Heart left ventricle (tissue), 16 donors: Measurements from ENCODE around the gene TAMALIN. TPM values are rescaled to one million over a fixed set of nuclear protein-coding genes. Genes with fewer than 3 reads are reported as not detected.
A peak's percentile ranks its signal among the peaks of the same experiment; 100 is the strongest.

Experiments
- ATAC-seq, 4 donors: fragments of 200-7000 bp; cut with Tn5 transposase; one replicate each; pipeline ENCODE4 v1.9.1; 2020 to 2022; ENCODE audit warnings: moderate library complexity in 4 of 4, mild to moderate bottlenecking in 3 of 4, moderate number of reproducible peaks in 1 of 4
- DNase-seq, 5 donors: peaks; one replicate each; pipeline ENCODE4 v3.0.0-alpha.2; 2020
- H3K27ac ChIP-seq, 12 donors: fragments of 200-600 bp; sonication (generic) in 4 of 12; one replicate each; pipeline versions ENCODE4 v1.5.0 to v1.8.0; 2016 to 2022; ENCODE audit warnings: mild to moderate bottlenecking in 2 of 12
- H3K27me3 ChIP-seq, 9 donors: fragments of 200-600 bp; sonication (generic) in 2 of 9; one replicate each; pipeline versions ENCODE4 v1.5.1 to v1.8.0; 2016 to 2022; ENCODE audit warnings: mild to moderate bottlenecking in 3 of 9
- H3K36me3 ChIP-seq, 9 donors: fragments of 200-600 bp; sonication (generic) in 2 of 9; one replicate each; pipeline versions ENCODE4 v1.5.0 to v1.8.0; 2018 to 2022; ENCODE audit warnings: mild to moderate bottlenecking in 2 of 9
- H3K4me1 ChIP-seq, 12 donors: fragments of 200-600 bp; sonication (generic) in 4 of 12; one replicate each; pipeline versions ENCODE4 v1.5.0 to v1.8.0; 2016 to 2022; ENCODE audit warnings: mild to moderate bottlenecking in 3 of 12
- H3K4me3 ChIP-seq, 12 donors: fragments of 200-600 bp; sonication (generic) in 4 of 12; one replicate each; pipeline versions ENCODE4 v1.5.0 to v1.8.0; 2017 to 2022; ENCODE audit warnings: mild to moderate bottlenecking in 9 of 12, moderate library complexity in 4 of 12
- H3K9me3 ChIP-seq, 12 donors: fragments of 200-600 bp; sonication (generic) in 4 of 12; one replicate each; pipeline versions ENCODE4 v1.5.0 to v1.8.0; 2016 to 2022; ENCODE audit warnings: mild to moderate bottlenecking in 1 of 12
- CTCF ChIP-seq, 12 donors: fragments of 200-600 bp; sonication (generic) in 4 of 12; IDR thresholded peaks; one replicate each; pipeline versions ENCODE4 v1.5.0 to v1.8.0; 2018 to 2022; ENCODE audit warnings: antibody characterized with exemption in 12 of 12, mild to moderate bottlenecking in 5 of 12
- POLR2A ChIP-seq, 2 donors: fragments of 450-650 bp; IDR thresholded peaks; one replicate each; pipeline ENCODE4 v1.6.1; 2017; ENCODE audit warnings: antibody characterized with exemption in 2 of 2, mild to moderate bottlenecking in 2 of 2, moderate library complexity in 2 of 2
- WGBS, 4 donors: extraction: QIAGEN DNeasy Blood & Tissue Kit in 2 of 4; methylation state at CpG; one replicate each; pipeline versions ENCODE4 v1.1.5 to v1.1.7; 2013 to 2018; 5-methylcytosine and 5-hydroxymethylcytosine counted together
- intact Hi-C, 10 donors: fragments of 100-400 bp; cut with DNase I; formaldehyde crosslinking; loops; one replicate each; pipeline versions ENCODE4 v1.11.1 to v1.14.2; 2022
- polyA plus RNA-seq, 2 donors: library from polyadenylated mRNA; stranded (reverse); fragments of 200-250 nt; gene quantifications; one replicate each; pipeline ENCODE4 v1.2.3, GENCODE V29; 2013
- total RNA-seq, 9 donors: library from RNA; depleted of rRNA in 2 of 9; stranded (reverse); fragments of >200 nt in 2 of 9; fragmentation: NEBNext Ultra II Directional in 3 of 9; extraction: Animal tissue kit (Norgen Biotek cat#: 25700) in 3 of 9; gene quantifications; one replicate each; pipeline versions ENCODE4 v1.1.0 to v1.2.4, GENCODE V29; 2016 to 2023
- donor health status: ischemic (EF 13 %, LVEDD 7.1; RV severe dilation, severe dysfunction).
- donor health status: healthy with polysubstance abuse.
- donor health status: DM: no; HTN: yes; CAD: no.
- donor health status: DM: no; HTN: no; CAD: no.
- donor health status: ischemic (EF 25% LVEDD 6.9; RV normal size, moderate dysfunction).
- donor health status: ischemic (EF 25% LVEDD 5.7; RV mildly dilated, moderate dysfunction).
- donor health status: healthy.
- donor health status: DM: yes; HTN: yes; CAD: no.
- donor health status: ischemic (EF 35%, LVEDD 5.7; RV mildly dilated, moderate dysfunction).
- donor health status: nonischemic (EF 11% LVEDD 7.7; RV severe dilation, severe dysfunction).
- donor health status: DM: yes; HTN: yes; CAD: no.
- donor health status: PGD.
- donor health status: ischemic (EF 29% LVEDD 5.4; RV normal size, mild dysfunction).
- donor health status: nonischemic (EF 23%, LVEDD 6.1; RV moderate dilation, normal function).

Gene TAMALIN
- total and polyA plus RNA-seq, 11 donors: 12.9 to 38.0 (median 17.8) TPM

DNA sequence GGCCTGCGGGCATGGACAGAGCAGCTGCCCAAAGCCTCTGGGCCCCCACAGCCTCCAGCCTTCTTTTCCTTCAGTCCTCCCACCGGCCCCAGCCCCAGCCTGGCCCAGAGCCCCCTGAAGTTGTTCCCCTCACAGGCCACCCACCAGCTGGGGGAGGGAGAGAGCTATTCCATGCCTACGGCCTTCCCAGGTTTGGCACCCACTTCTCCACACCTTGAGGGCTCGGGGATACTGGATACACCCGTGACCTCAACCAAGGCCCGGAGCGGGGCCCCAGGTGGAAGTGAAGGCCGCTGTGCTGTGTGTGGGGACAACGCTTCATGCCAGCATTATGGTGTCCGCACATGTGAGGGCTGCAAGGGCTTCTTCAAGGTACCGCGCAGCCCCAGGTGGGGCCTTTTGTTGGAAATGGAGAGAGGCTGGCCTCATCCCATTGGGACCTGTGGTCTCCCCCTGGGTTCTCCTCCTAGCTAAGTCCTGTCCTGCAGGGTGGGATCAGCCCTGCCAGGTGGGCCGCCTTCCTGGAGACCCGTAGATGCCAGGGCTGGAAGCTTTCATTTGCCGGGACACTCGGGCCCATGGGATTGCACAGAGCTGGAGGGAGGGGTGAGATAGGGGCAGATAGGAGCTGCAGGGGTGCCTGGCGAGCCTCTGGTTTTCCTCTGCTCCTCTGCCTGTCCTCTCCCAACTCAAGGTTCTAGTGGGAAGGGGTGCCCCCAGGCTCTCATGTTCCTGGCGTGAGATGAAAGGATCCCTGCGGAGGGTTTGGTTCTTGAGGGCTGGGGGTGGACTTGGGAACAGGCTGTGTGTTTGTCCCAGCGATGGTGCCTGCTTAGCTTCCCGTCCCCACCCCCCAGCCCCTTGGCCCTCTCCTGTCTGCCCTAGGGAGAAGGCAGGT is 48.3 kb downstream of the TAMALIN start:
- intact Hi-C loops: no loop called here
- WGBS, 4 donors: 89 to 94% (median 94%) methylated on average over 19 to 21 of the region's 21 CpGs
- TF ChIP-seq CTCF (IDR thresholded peaks at IDR 0.05) (no peak), POLR2A (IDR thresholded peaks at IDR 0.05) (no peak)
- Histone ChIP-seq H3K27ac (peak overlapping the region in 3 of 12 donors; percentile 97 to 98 (median 98)), H3K4me1 (peaks cover 4 to 52% (median 16%) of the 10 kb centered on the region in 12 donors), H3K9me3 (no peaks in the 10 kb centered on the region), H3K27me3 (no peaks in the 10 kb centered on the region), H3K4me3 (peak overlapping the region in 2 of 12 donors; percentile 74 to 80), H3K36me3 (peaks cover 7 to 66% (median 59%) of the 10 kb centered on the region in 9 donors)
- ATAC-seq (no peak), DNase-seq (peak in 2 of 5 donors; percentile 23 to 32)

- TF ChIP-seq POLR2A (IDR thresholded peaks at IDR 0.05): no peak
- TF ChIP-seq CTCF (IDR thresholded peaks at IDR 0.05): no peak
- peak in 1 of 5 donors; percentile 51 for DNase-seq
- ATAC-seq: peak in 1 of 4 donors; percentile 0
- intact Hi-C loops: no loop called here
- no peaks in the 10 kb centered on the region for H3K9me3 ChIP-seq
- H3K36me3 ChIP-seq: peaks cover 7 to 66% (median 59%) of the 10 kb centered on the region in 9 donors
- 87 to 90% (median 89%) methylated on average over 26 to 27 of the region's 27 CpGs for WGBS, 4 donors
- H3K27ac ChIP-seq: peak overlapping the region in 3 of 12 donors; percentile 17 to 98 (median 98)
- H3K27me3 ChIP-seq: no peaks in the 10 kb centered on the region
- H3K4me1 ChIP-seq: peaks cover 0 to 44% (median 8%) of the 10 kb centered on the region in 12 donors
- peak overlapping the region in 2 of 12 donors; percentile 17 to 74 for H3K4me3 ChIP-seq
These were observed 49.3 kb downstream of the TAMALIN start for GRCh38 chr12:52055731-52056711.

DNA sequence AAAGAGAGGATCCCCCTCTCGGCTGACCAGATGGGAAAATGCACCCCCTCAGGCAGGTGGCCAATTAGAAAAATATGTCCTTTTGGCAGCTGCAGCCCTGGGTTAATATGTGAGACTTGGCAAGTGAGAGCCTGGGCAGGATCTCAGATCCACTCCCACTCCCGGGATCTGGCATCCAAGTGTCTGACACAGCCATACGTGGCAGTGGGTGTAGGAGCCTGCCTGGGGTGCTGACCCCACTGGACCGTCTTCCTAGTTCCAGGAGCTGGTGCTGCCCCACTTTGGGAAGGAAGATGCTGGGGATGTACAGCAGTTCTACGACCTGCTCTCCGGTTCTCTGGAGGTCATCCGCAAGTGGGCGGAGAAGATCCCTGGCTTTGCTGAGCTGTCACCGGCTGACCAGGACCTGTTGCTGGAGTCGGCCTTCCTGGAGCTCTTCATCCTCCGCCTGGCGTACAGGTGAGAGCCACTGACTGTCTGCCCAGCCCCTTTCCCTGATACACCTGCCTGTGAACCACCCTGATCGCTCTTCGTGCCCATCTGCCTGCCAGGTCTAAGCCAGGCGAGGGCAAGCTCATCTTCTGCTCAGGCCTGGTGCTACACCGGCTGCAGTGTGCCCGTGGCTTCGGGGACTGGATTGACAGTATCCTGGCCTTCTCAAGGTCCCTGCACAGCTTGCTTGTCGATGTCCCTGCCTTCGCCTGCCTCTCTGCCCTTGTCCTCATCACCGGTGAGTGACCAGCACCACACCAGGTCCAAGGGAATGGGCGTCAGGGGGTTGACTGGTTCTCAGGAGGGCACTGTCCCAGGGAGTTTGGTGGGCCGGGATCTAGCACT is 50.3 kb downstream of the TAMALIN start:
- peaks cover 0 to 43% (median 8%) of the 10 kb centered on the region in 12 donors for H3K4me1 ChIP-seq
- H3K27ac ChIP-seq: peak overlapping the region in 3 of 12 donors; percentile 4 to 98 (median 39)
- 72 to 85% (median 82%) methylated on average over 10 to 23 of the region's 23 CpGs for WGBS, 4 donors
- peaks cover 7 to 66% (median 59%) of the 10 kb centered on the region in 9 donors for H3K36me3 ChIP-seq
- no peaks in the 10 kb centered on the region for H3K9me3 ChIP-seq
- TF ChIP-seq POLR2A (IDR thresholded peaks at IDR 0.05) (no peak), CTCF (IDR thresholded peaks at IDR 0.05) (no peak)
- peak in 2 of 5 donors; percentile 43 to 49 for DNase-seq
- no peaks in the 10 kb centered on the region for H3K27me3 ChIP-seq
- intact Hi-C loops: no loop called here
- peak in 1 of 4 donors; percentile 1 for ATAC-seq
- H3K4me3 ChIP-seq: peak overlapping the region in 1 of 12 donors; percentile 11
